ENCODE data around the gene KCNMA1.

DNA sequence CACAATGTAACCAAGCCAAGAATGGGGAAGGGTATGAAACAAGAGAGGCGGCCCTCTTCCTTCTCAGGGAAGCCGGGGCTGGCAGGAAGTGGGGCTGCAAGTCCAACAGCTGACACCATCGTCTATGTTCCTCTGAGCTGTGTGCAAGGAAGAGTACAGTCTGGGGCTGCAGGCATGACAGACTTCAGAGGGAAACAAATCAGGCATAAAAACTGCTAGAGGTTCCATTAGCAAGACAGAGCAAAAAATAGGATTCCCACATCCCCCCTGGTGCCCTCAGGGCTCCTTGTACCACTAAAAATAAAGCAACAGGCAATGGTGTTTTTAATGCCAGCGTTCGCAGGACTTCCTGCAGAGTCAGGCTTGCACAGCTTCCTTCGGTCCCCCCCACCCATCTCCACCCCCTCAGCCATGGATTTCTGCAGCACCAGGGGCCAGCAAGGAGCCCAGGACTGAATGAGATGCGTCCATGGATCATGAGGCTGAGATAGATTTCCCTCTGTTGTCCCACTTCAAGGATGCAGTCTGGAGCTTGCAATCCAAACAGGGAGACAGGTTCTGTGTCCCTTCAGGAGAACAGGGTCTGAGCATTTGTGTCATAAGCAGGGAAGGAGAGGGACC is 34.6 kb downstream of the KCNMA1 start:
- no peak for TF ChIP-seq POLR2A (IDR thresholded peaks at IDR 0.05; ENCODE audit: extremely low read depth, insufficient read length)
- TF ChIP-seq, protein P1, sequence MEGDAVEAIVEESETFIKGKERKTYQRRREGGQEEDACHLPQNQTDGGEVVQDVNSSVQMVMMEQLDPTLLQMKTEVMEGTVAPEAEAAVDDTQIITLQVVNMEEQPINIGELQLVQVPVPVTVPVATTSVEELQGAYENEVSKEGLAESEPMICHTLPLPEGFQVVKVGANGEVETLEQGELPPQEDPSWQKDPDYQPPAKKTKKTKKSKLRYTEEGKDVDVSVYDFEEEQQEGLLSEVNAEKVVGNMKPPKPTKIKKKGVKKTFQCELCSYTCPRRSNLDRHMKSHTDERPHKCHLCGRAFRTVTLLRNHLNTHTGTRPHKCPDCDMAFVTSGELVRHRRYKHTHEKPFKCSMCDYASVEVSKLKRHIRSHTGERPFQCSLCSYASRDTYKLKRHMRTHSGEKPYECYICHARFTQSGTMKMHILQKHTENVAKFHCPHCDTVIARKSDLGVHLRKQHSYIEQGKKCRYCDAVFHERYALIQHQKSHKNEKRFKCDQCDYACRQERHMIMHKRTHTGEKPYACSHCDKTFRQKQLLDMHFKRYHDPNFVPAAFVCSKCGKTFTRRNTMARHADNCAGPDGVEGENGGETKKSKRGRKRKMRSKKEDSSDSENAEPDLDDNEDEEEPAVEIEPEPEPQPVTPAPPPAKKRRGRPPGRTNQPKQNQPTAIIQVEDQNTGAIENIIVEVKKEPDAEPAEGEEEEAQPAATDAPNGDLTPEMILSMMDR (IDR thresholded peaks at IDR 0.05; ENCODE audit: low read depth, low read length), result no peak

Measured in NB4 (cell line).